ENCODE data around the gene PPARGC1A. TPM values are rescaled to one million over a fixed set of nuclear protein-coding genes. Genes with fewer than 3 reads are reported as not detected.

The PPARGC1A gene
- total and polyA plus RNA-seq, 10 of the 15 experiments (the other 5 are each of a cell fraction or from before 2014, with no cell fraction given), result 0.01 to 0.05 (median 0.04) TPM; not detected in 7

- TF ChIP-seq CBX5 (IDR thresholded peaks at IDR 0.05; ENCODE audit: low read depth), result no peak
- TF ChIP-seq ASH2L (IDR thresholded peaks at IDR 0.05; ENCODE audit: borderline replicate concordance, low read depth), result no peak
- TF ChIP-seq NBN (IDR thresholded peaks at IDR 0.05), result no peak
- TF ChIP-seq TAF1 (IDR thresholded peaks at IDR 0.05; ENCODE audit: borderline replicate concordance, low read depth, low read length), result no peak
- TF ChIP-seq SKIL (IDR thresholded peaks at IDR 0.05; ENCODE audit: low read depth, poor library complexity, severe bottlenecking), result no peak
- TF ChIP-seq PRDM15 (CRISPR knock-in tag; IDR thresholded peaks at IDR 0.05), result no peak
- TF ChIP-seq ZNF622 (IDR thresholded peaks at IDR 0.05), result no peak
- TF ChIP-seq CUX1 (IDR thresholded peaks at IDR 0.05; ENCODE audit: insufficient replicate concordance, low read depth, low read length), result no peak
Observed at GRCh38 chr4:23909671-23910070, 19.8 kb upstream of the PPARGC1A start (continued).
